Caco-2 (cell line): ENCODE data around the gene SLC13A4. TPM values are rescaled to one million over a fixed set of nuclear protein-coding genes. Genes with fewer than 3 reads are reported as not detected.

Experiments used
- BruUV-seq: library from RNA; stranded (reverse); fragments of 400-500 nt; replicated peaks from 2 replicates; lab custom pipeline; 2021; lab: Mats Ljungman, UMichigan
- CTCF ChIA-PET: fragments of 300-600 bp; sonication (Branson Sonifier 250); formaldehyde crosslinking; loops from one replicate; lab custom pipeline; 2022; ENCODE audit warnings: antibody characterized with exemption; lab: Charles Lee
- POLR2A ChIA-PET: fragments of 300-600 bp; sonication (Branson Sonifier 250); formaldehyde crosslinking; loops from one replicate; lab custom pipeline; 2022; ENCODE audit warnings: antibody characterized with exemption; lab: Charles Lee
- DNase-seq, 2 experiments: peaks; one replicate each; pipeline versions ENCODE4 v3.0.0 to v3.0.0-alpha.2; 2020 to 2022
- H3K27me3 ChIP-seq: replicated peaks from 2 replicates; pipeline ENCODE4 v1.6.0; 2011; ENCODE audit warnings: low read length; ENCODE audit not compliant: control insufficient read depth, insufficient read depth
- H3K36me3 ChIP-seq: 2 replicates; pipeline ENCODE4 v1.5.1; 2011; ENCODE audit warnings: low read length; ENCODE audit not compliant: control insufficient read depth, insufficient read depth
- H3K4me1 ChIP-seq: fragments of 250-450 bp; sonication (Bioruptor Pico); 2 replicates; pipeline ENCODE4 v1.5.1; 2020; ENCODE audit warnings: mild to moderate bottlenecking
- H3K4me3 ChIP-seq: 2 replicates; pipeline ENCODE4 v1.5.1; 2011; ENCODE audit warnings: low read depth, mild to moderate bottlenecking, control low read depth, low read length
- H3K9me3 ChIP-seq: fragments of 250-450 bp; sonication (Bioruptor Pico); 2 replicates; pipeline ENCODE4 v1.5.1; 2020; ENCODE audit warnings: mild to moderate bottlenecking, moderate library complexity
- H3K27ac Mint-ChIP-seq: one replicate; pipeline ENCODE4 v1.8.0; 2022; ENCODE audit warnings: mixed read lengths; ENCODE audit not compliant: unreplicated experiment
- H3K27me3 Mint-ChIP-seq: one replicate; pipeline ENCODE4 v1.8.0; 2022; ENCODE audit warnings: mixed read lengths; ENCODE audit not compliant: insufficient read depth, unreplicated experiment
- H3K36me3 Mint-ChIP-seq: one replicate; pipeline ENCODE4 v1.8.0; 2022; ENCODE audit warnings: mild to moderate bottlenecking, mixed read lengths; ENCODE audit not compliant: insufficient read depth, unreplicated experiment
- H3K4me1 Mint-ChIP-seq: one replicate; pipeline ENCODE4 v1.8.0; 2022; ENCODE audit warnings: low read depth, mixed read lengths; ENCODE audit not compliant: unreplicated experiment
- H3K4me3 Mint-ChIP-seq: one replicate; pipeline ENCODE4 v1.8.0; 2022; ENCODE audit warnings: mild to moderate bottlenecking, moderate library complexity, mixed read lengths; ENCODE audit not compliant: unreplicated experiment
- H3K9me3 Mint-ChIP-seq: one replicate; pipeline ENCODE4 v1.8.0; 2022; ENCODE audit warnings: mixed read lengths; ENCODE audit not compliant: unreplicated experiment
- CTCF ChIP-seq, 2 experiments: fragments of 200-600 bp in 1 of 2; IDR thresholded peaks; 1 replicate in 1 of 2; 2 replicates in 1 of 2; pipeline versions ENCODE4 v1.5.1 to v1.8.0; 2011 to 2022; ENCODE audit warnings: antibody characterized with exemption in 1 of 2, control low read depth in 1 of 2, inconsistent platforms in 1 of 2, low read depth in 1 of 2, low read length in 1 of 2, mild to moderate bottlenecking in 1 of 2, moderate library complexity in 1 of 2; ENCODE audit not compliant: insufficient read depth in 1 of 2, severe bottlenecking in 1 of 2, unreplicated experiment in 1 of 2
- intact Hi-C: fragments of 100-400 bp; cut with micrococcal nuclease; formaldehyde crosslinking; loops from one replicate; pipeline ENCODE4 v1.10.0; 2022; ENCODE audit not compliant: unreplicated experiment
- total RNA-seq: library from RNA; stranded (reverse); gene quantifications from 2 replicates; pipeline ENCODE4 v1.2.3, GENCODE V29; 2022

SLC13A4 gene
- total RNA-seq, 1 experiment from 2014 or later = not detected

- CTCF ChIA-PET = interaction anchor here (0.9 to 1.0 kb wide), 2 partner anchors 13 to 15 kb away, joined by 3 read pairs; no protein-coding TSS in a partner anchor
Observed at GRCh38 chr7:135685306-135686084, 42.5 kb downstream of the SLC13A4 start.

GRCh38 chr7:135684699-135685098, 43.3 kb downstream of the SLC13A4 start:
- Histone ChIP-seq H3K36me3 (no peaks in the 10 kb centered on the region; the same call in 1 of the 2 replicates), H3K4me3 (no peak overlapping the region), H3K9me3 (no peaks in the 10 kb centered on the region), H3K27me3 (no peaks in the 10 kb centered on the region), H3K4me1 (no peaks in the 10 kb centered on the region)
- ChIA-PET CTCF (interaction anchor here (0.9 to 1.0 kb wide), 2 partner anchors 12 to 15 kb away, joined by 3 read pairs; no protein-coding TSS in a partner anchor), POLR2A (no interaction called here)
- H3K4me3 Mint-ChIP-seq = no peak overlapping the region
- no peak for TF ChIP-seq CTCF (IDR thresholded peaks at IDR 0.05; ENCODE audit: insufficient read depth in 1 of 2, low read depth in 1 of 2, low read length in 1 of 2, severe bottlenecking in 1 of 2, unreplicated experiment in 1 of 2)
- intact Hi-C loops = no loop called here
- no peaks in the 10 kb centered on the region for H3K36me3 Mint-ChIP-seq
- no peaks in the 10 kb centered on the region for H3K27me3 Mint-ChIP-seq
- H3K4me1 Mint-ChIP-seq = no peaks in the 10 kb centered on the region
- BruUV-seq = no TSS peak
- no peaks in the 10 kb centered on the region for H3K9me3 Mint-ChIP-seq
- DNase-seq = no peak
- H3K27ac Mint-ChIP-seq = no peak overlapping the region

More at GRCh38 chr7:135685306-135686084, 42.5 kb downstream of the SLC13A4 start:
- no peak overlapping the region for H3K4me3 Mint-ChIP-seq
- POLR2A ChIA-PET = no interaction called here
- H3K4me3 ChIP-seq = no peak overlapping the region
- H3K9me3 ChIP-seq = no peaks in the 10 kb centered on the region
- no peaks in the 10 kb centered on the region for H3K4me1 ChIP-seq
- intact Hi-C loops = no loop called here
- no TSS peak for BruUV-seq
- no peak for TF ChIP-seq CTCF (IDR thresholded peaks at IDR 0.05; ENCODE audit: insufficient read depth in 1 of 2, low read depth in 1 of 2, low read length in 1 of 2, severe bottlenecking in 1 of 2, unreplicated experiment in 1 of 2)
- DNase-seq = no peak
- no peaks in the 10 kb centered on the region; the same call in 1 of the 2 replicates for H3K36me3 ChIP-seq
- no peak overlapping the region for H3K27ac Mint-ChIP-seq
- H3K27me3 Mint-ChIP-seq = no peaks in the 10 kb centered on the region
- no peaks in the 10 kb centered on the region for H3K27me3 ChIP-seq
- no peaks in the 10 kb centered on the region for H3K9me3 Mint-ChIP-seq
- no peaks in the 10 kb centered on the region for H3K4me1 Mint-ChIP-seq
- H3K36me3 Mint-ChIP-seq = no peaks in the 10 kb centered on the region

GRCh38 chr7:135684136-135684535, 43.9 kb downstream of the SLC13A4 start:
- Mint-ChIP-seq H3K36me3 (no peaks in the 10 kb centered on the region), H3K27ac (no peak overlapping the region), H3K4me1 (no peaks in the 10 kb centered on the region), H3K4me3 (no peak overlapping the region), H3K27me3 (no peaks in the 10 kb centered on the region), H3K9me3 (no peaks in the 10 kb centered on the region)
- intact Hi-C loops = no loop called here
- Histone ChIP-seq H3K27me3 (no peaks in the 10 kb centered on the region), H3K36me3 (no peaks in the 10 kb centered on the region), H3K9me3 (no peaks in the 10 kb centered on the region), H3K4me3 (no peak overlapping the region), H3K4me1 (no peaks in the 10 kb centered on the region)
- BruUV-seq = no TSS peak
- POLR2A ChIA-PET = no interaction called here
- CTCF ChIA-PET = interaction anchor here (1.0 kb wide), 1 partner anchor 11 kb away, joined by 3 read pairs; no protein-coding TSS in a partner anchor
- no peak for DNase-seq
- TF ChIP-seq CTCF (IDR thresholded peaks at IDR 0.05; ENCODE audit: insufficient read depth in 1 of 2, low read depth in 1 of 2, low read length in 1 of 2, severe bottlenecking in 1 of 2, unreplicated experiment in 1 of 2) = no peak
